Endometrial microvascular endothelial cells (primary cell): ENCODE results near the gene PACRG. TPM values are rescaled to one million over a fixed set of nuclear protein-coding genes. Genes with fewer than 3 reads are reported as not detected.

Source experiments
- in situ Hi-C: cut with HindIII; loops from 2 replicates; pipeline ENCODE4 v1.10.0; 2017; ENCODE audit warnings: low sequenced_read_pairs, low pct_unique_long_range_greater_than_20kb; ENCODE audit errors: inconsistent ontology term
- total RNA-seq: library from RNA; depleted of rRNA; stranded (reverse); fragments of >200 nt; gene quantifications from one replicate; pipeline ENCODE4 v1.2.3, GENCODE V29; 2015; ENCODE audit errors: inconsistent ontology term

Gene PACRG
- total RNA-seq, 1 donor from 2014 or later = not detected

- in situ Hi-C loops = no loop called here
Observed at GRCh38 chr6:163259689-163260088, 531.9 kb downstream of the PACRG start.

GRCh38 chr6:163260111-163260895 lies 532.5 kb downstream of the PACRG start:
- in situ Hi-C loops = no loop called here

GRCh38 chr6:163260911-163261310 lies 533.1 kb downstream of the PACRG start:
- in situ Hi-C loops = no loop called here

GRCh38 chr6:163261361-163261760 lies 533.6 kb downstream of the PACRG start:
- in situ Hi-C loops = no loop called here

GRCh38 chr6:163262080-163262479 lies 534.3 kb downstream of the PACRG start:
- in situ Hi-C loops = no loop called here

GRCh38 chr6:163263196-163263595 lies 535.4 kb downstream of the PACRG start:
- in situ Hi-C loops = no loop called here

GRCh38 chr6:163263998-163264661 lies 536.4 kb downstream of the PACRG start:
- in situ Hi-C loops = no loop called here

GRCh38 chr6:163264662-163265035 lies 536.9 kb downstream of the PACRG start:
- in situ Hi-C loops = no loop called here

GRCh38 chr6:163281634-163282033 lies 553.9 kb downstream of the PACRG start:
- in situ Hi-C loops = no loop called here

- in situ Hi-C loops = no loop called here
Observed at GRCh38 chr6:163282672-163283071, 554.9 kb downstream of the PACRG start.

- in situ Hi-C loops = no loop called here
Observed at GRCh38 chr6:163284151-163284550, 556.4 kb downstream of the PACRG start.

GRCh38 chr6:163285691-163286090 lies 557.9 kb downstream of the PACRG start:
- in situ Hi-C loops = no loop called here

- in situ Hi-C loops = no loop called here
Observed at GRCh38 chr6:163287626-163288025, 559.9 kb downstream of the PACRG start.

- in situ Hi-C loops = no loop called here
Observed at GRCh38 chr6:163288066-163288465, 560.3 kb downstream of the PACRG start.

- in situ Hi-C loops = no loop called here
Observed at GRCh38 chr6:163288915-163289314, 561.1 kb downstream of the PACRG start.

- in situ Hi-C loops = no loop called here
Observed at GRCh38 chr6:163289447-163289846, 561.7 kb downstream of the PACRG start.

- in situ Hi-C loops = no loop called here
Observed at GRCh38 chr6:163290545-163291274, 562.9 kb downstream of the PACRG start.

- in situ Hi-C loops = no loop called here
Observed at GRCh38 chr6:163291622-163292021, 563.8 kb downstream of the PACRG start.

- in situ Hi-C loops = no loop called here
Observed at GRCh38 chr6:163293286-163293685, 565.5 kb downstream of the PACRG start.

- in situ Hi-C loops = no loop called here
Observed at GRCh38 chr6:163294734-163295133, 567.0 kb downstream of the PACRG start.
